Sigmoid colon (tissue), 4 donors: ENCODE results near the gene PHACTR3.

Source experiments
- EP300 ChIP-seq, 4 donors: sonication (generic); formaldehyde crosslinking; IDR thresholded peaks; one replicate each; pipeline ENCODE4 v1.6.1; 2017; ENCODE audit warnings: antibody characterized with exemption in 4 of 4
- POLR2A ChIP-seq, 2 donors: fragments of 450-650 bp; IDR thresholded peaks; one replicate each; pipeline ENCODE4 v1.6.1; 2016; ENCODE audit warnings: antibody characterized with exemption in 2 of 2, mild to moderate bottlenecking in 2 of 2, moderate library complexity in 2 of 2
- POLR2AphosphoS5 ChIP-seq, 4 donors: sonication (generic); formaldehyde crosslinking; IDR thresholded peaks; one replicate each; pipeline ENCODE4 v1.6.1; 2017; ENCODE audit warnings: antibody characterized with exemption in 4 of 4
- TF ChIP-seq, protein P1 (sequence below), 4 experiments: fragments of 450-650 bp in 3 of 4; fragments of 200-600 bp in 1 of 4; IDR thresholded peaks; one replicate each; pipeline ENCODE4 v1.5.1; 2016 to 2019; ENCODE audit warnings: antibody characterized with exemption in 4 of 4, mild to moderate bottlenecking in 3 of 4, moderate library complexity in 2 of 4

- TF ChIP-seq, protein P1, sequence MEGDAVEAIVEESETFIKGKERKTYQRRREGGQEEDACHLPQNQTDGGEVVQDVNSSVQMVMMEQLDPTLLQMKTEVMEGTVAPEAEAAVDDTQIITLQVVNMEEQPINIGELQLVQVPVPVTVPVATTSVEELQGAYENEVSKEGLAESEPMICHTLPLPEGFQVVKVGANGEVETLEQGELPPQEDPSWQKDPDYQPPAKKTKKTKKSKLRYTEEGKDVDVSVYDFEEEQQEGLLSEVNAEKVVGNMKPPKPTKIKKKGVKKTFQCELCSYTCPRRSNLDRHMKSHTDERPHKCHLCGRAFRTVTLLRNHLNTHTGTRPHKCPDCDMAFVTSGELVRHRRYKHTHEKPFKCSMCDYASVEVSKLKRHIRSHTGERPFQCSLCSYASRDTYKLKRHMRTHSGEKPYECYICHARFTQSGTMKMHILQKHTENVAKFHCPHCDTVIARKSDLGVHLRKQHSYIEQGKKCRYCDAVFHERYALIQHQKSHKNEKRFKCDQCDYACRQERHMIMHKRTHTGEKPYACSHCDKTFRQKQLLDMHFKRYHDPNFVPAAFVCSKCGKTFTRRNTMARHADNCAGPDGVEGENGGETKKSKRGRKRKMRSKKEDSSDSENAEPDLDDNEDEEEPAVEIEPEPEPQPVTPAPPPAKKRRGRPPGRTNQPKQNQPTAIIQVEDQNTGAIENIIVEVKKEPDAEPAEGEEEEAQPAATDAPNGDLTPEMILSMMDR (IDR thresholded peaks at IDR 0.05): no peak
- TF ChIP-seq POLR2A (IDR thresholded peaks at IDR 0.05): no peak
- no peak for TF ChIP-seq POLR2AphosphoS5 (IDR thresholded peaks at IDR 0.05)
- no peak for TF ChIP-seq EP300 (IDR thresholded peaks at IDR 0.05)
These were observed 16.0 kb upstream of the PHACTR3 start for GRCh38 chr20:59588236-59588855.
